NOMO-1 treated with DMSO at 0.1 percent for 48 hours (cell line): ENCODE results near the gene SLC2A5.

Experiments
- DNase-seq: peaks from one replicate; lab custom pipeline; 2025; ENCODE audit not compliant: unreplicated experiment; lab: John Stamatoyannopoulos, UW

The SLC2A5 gene

DNA sequence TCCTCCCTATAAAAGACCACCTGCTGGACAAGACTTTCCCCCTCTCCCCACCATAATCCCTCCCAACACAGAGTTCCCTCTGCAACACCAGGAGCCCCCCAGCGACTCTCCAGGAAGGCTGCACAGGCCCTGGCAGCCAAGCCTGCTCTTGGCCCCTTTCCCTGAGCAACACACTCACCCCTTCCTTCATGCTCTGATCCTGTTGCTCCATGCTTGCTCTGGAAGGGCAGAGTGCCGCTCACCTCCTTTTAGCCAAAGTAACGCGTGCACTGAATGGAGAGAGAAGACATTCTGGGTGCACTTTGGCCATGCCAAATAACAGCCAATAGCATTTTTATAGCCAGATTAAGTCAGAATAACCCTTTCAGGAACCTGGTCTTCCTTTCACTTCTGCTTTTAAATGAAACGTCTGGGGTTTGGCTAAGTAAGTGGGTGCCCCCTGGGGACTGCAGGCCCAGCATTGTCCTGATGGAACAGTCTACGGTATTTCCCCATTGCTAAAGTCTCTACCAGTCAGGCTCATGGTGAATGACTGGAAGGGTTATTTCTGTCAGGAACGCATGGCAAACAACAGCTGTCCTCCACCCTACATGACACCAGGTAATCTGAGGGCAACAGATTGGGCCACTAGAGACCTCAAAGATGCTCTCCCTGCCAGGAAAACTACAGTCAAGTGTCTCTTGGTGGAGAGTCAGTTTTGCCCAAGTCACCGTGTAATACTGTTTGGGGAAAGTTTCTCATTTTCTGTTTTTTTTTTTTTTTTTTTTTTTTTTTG, at the start of gene SLC2A5:
Gene SLC2A5 (minus strand): TSS at position 310 of the 775 bp plus-strand sequence. CDS start 99 bp downstream, at position 211.
- DNase-seq, result peak; percentile 97

GRCh38 chr1:9118186-9118585, 48.8 kb upstream of the SLC2A5 start:
- DNase-seq, result no peak

- DNase-seq, result peak; percentile 11
Measured at GRCh38 chr1:9115351-9116205, 46.1 kb upstream of the SLC2A5 start.

DNA sequence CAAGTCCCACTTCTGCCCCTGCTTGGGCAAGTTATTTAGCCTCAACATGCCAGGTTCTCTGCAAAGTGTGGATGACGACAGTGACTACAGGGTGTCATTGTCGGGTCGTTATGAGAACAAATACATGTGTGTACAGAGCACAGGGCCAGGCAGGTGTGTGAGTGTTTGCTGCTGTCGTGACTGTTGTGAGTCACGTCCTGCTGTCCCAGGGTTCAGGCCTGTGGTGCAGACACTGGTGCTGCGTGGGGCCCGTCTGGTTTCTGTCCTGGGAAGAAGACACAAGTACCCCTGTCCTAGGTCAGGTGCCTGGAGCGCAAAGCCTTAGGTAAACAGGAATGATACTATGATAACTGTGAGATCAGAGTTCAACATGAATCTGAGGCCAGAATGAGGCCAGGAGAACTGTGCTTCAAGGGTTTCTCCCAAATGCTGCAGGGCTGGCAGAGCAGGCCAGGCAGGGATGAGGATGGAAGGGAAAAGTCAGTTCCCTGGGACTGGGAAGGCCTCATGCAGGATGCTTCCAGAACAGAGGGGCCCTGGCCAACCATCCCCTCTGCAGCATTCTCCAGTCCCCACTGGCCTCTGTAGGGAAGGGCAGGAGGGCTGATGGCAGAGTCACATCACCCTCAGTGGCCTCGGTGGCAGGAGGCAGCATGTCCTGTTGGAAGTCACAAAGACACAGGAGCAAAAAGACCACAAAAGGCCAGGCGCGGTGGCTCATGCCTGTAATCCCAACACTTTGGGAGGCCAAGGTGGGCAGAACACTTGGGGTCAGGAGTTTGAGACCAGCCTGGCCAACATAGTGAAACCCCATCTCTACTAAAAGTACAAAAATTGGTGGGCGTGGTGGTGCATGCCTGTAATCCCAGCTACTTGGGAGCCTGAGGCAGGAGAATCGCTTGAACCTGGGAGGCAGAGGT, 43.8 kb upstream of the SLC2A5 start:
- DNase-seq, result no peak

- DNase-seq, result no peak
Measured at GRCh38 chr1:9111957-9112356, 42.5 kb upstream of the SLC2A5 start.

DNA sequence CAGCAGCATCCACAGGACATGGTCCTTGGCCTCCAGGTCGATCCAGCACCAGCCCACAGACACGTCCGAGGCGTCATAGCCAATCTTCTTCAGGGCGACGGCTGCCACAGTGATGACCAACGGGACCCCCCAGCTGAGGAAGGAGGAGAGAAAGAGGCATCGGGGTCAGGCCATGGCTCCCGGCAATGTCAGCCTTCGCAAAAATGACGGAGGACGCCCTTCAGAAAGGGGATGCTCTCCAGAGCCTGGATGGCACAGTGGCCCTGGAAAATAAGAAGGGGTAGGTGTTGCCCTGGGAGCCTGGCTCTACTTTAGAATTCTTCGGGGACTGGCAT, 41.9 kb upstream of the SLC2A5 start:
- no peak for DNase-seq

DNA sequence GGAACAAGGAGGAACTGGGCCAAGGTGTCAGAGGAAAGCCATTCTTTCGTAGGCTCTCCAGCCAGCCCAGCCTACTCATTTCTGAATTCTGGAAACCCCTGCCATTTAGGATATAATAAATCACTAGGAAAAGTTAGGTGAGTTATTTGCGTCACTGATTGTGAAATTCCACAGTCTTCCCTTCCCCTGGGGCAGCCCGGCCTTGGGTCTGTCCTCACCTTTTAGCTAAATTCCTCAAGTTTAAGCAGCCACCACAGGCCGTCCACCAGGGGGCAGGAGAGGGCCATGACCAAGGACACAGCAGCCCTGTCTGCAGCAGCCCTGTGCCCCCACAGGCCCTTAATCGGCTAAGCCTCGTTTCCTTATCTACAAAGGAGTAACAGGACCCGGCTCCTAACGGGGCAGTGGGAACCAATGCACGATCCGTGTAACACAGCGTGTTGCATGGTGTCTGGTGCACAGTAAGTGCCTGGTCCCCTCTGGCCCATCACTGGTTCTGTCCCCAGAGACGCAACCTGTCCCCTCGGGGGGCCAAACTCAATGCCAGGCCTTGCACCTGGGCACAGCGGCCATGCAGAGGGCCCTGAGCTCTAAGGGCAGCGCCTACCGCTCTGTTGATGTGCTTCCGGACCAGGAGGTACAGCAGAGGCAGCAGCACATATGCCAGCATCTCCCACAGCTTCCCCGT, 41.4 kb upstream of the SLC2A5 start:
- DNase-seq, result peak; percentile 77

DNA sequence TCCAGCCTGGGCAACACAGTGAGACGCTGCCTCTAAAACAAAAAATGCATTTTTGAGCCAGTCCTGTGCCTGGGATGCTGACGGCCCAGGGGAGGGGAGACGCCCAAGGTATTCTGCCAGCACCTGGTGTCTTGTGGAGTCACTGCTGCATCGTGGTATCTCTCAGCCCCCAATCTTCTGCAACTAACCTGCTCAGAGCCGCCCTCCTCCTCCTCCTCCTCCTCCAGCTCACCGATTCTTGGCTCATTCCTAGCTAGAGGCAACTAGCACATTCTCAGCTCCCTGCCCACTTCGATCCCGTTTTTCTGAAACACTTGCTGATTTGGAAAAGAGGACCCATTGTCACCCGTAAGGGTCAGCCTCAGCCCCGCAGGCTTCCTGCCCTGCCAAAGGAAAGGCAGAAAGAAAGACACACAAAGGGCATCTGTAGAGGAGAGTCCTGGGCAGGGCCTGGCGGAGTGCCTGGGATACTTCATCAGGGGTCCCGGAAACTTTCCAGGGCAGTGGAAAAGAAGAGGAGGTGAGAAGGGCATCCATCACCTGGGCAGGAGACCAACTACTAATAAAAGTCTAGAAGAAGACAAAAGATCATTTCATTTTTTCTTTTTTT, 38.7 kb upstream of the SLC2A5 start:
- no peak for DNase-seq

GRCh38 chr1:9107136-9107535, 37.7 kb upstream of the SLC2A5 start:
- DNase-seq, result no peak

DNA sequence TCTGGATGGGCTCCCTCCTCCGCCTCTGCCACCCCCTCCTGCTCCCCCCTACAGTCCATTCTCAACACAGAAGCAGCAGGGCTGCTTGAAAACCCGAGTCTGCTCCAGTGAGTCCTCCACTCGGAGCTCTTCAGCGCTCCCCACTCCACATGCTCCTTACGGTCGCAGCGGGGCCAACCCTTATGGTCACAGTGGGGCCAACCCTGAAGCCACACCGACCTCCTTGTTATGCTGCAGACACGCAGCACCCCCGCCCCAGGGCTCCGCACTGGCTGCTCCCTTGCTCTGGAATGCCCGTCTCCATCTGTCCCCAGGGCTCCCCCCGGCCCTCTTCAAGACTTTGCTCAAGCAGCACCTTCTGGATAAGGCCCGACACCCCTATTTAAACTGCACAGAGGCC, 36.9 kb upstream of the SLC2A5 start:
- DNase-seq, result no peak

DNA sequence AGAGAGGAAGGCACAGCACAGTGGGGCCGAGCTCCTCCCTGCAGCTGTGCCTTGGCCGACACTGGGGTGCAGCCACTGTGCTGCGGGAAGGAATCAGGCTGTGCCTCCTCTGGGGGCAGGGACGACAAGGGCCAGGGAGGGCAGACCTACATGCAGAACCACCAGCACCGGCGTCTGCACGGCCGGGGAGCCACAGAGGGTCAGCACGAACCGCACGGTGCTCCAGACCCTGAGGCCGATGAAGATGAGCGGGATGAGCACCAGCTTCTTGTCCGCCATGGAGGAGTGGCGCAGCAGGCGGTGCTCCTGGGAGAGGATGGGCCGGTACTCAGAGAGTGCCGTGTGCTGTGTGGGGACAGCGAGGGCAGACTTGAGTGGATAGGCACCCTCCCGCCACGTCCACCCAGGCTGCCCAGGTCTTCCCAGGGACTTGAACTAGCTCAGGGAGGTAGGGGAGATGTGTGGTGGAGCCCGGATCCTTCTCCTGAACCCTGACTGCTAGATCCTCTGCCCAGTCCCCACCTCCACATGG, 36.0 kb upstream of the SLC2A5 start:
- DNase-seq, result no peak

GRCh38 chr1:9101510-9102146, 32.2 kb upstream of the SLC2A5 start:
- peak; percentile 67 for DNase-seq

DNA sequence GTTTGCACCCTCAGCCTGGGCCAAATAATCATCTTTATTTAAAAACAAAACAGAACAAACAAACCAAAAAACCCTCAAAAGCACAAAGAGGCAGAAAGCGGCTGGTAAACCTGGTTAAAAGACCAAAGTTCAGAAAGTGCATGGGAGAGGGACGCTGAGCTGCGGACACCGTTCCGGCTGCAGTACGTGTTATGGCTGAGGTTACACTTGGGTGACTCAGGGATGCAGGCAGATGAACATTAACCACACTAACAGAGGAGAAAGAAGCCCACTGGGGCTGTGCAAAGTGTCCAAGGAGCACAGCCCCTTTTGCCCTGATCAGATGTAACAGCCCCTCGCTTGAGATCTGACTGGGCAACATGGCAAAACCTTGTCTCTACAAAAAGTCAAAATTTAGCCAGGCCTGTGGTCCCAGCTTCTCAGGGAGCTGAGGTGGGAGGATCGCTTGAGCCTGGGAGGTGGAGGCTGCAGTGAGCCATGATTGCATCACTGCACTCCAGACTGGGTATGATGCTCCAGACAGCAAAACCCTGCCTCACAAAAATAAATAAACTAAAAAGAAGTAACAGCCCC, 31.1 kb upstream of the SLC2A5 start:
- DNase-seq, result no peak

DNA sequence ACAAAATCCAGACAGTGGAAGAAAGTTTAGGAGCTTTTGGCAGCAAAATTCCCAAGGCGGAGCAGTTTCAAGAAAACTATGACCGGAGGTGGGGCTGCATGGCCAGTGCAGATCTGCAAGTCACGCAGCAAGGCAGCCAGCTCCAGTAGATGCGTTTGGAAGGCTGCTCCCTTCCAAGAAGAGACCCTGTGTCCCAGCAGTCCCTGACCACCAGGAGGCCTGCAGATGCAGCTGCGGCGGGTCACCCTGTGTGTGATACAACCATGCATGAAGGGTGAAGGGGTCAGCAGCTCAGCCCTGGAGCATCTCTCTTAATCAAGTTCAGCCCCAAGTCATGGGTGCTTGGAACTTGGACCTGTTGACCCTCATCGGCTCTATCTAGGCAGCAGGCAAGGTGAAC, 30.1 kb upstream of the SLC2A5 start:
- no peak for DNase-seq

- no peak for DNase-seq
Measured at GRCh38 chr1:9097947-9098705, 28.7 kb upstream of the SLC2A5 start.

- no peak for DNase-seq
Measured at GRCh38 chr1:9095818-9096217, 26.4 kb upstream of the SLC2A5 start.

DNA sequence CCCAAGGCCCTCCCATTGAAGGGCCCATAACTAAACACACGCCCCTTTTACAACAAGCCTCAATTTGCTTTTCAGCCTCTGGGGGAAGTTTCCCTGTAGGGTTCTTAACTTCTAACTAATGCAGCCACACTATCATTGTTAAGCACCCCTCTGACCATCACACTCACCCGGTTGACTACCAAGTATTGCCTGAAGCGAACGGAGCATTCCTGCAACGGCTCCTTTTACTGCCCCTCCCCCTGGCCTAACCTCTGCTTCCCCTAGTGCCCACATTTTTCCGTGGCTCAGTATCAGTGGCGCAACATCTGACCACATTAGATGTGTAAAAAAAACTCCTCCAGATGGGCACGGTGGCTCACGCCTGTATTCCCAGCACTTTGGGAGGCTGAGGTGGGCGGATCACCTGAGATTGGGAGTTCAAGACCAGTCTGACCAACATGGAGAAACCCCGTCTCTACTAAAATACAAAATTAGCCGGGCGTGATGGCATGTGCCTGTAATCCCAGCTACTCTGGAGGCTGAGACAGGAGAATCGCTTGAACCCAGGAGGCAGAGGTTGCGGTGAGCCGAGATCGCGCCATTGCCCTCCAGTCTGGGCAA, 24.7 kb upstream of the SLC2A5 start:
- peak; percentile 30 for DNase-seq

- peak; percentile 58 for DNase-seq
Measured at GRCh38 chr1:9093581-9093980, 24.1 kb upstream of the SLC2A5 start.
